Sigmoid colon (tissue), 7 donors: ENCODE measurements around the gene ARHGEF19. TPM values are rescaled to one million over a fixed set of nuclear protein-coding genes. Genes with fewer than 3 reads are reported as not detected.
"Not testable (repeated sequence)": the region's sequence is repeated elsewhere in the genome, so short reads cannot be mapped to it uniquely, and the experiment has no call there.

Experiments
- DNase-seq: peaks from one replicate; pipeline ENCODE4 v3.0.0-alpha.2; 2019
- H3K27ac ChIP-seq, 4 donors: fragments of 200-600 bp; sonication (generic); one replicate each; pipeline ENCODE4 v1.5.1; 2016 to 2019; ENCODE audit warnings: mild to moderate bottlenecking in 1 of 4
- H3K27me3 ChIP-seq, 3 donors: fragments of 200-600 bp; sonication (generic); one replicate each; pipeline ENCODE4 v1.5.1; 2019; ENCODE audit warnings: mild to moderate bottlenecking in 1 of 3
- H3K36me3 ChIP-seq, 4 donors: fragments of 200-600 bp; sonication (generic); one replicate each; pipeline ENCODE4 v1.5.1; 2016 to 2019
- H3K4me1 ChIP-seq, 4 donors: fragments of 200-600 bp; sonication (generic); one replicate each; pipeline ENCODE4 v1.5.1; 2017 to 2019
- H3K4me3 ChIP-seq, 4 donors: fragments of 200-600 bp; sonication (generic); one replicate each; pipeline ENCODE4 v1.5.1; 2017 to 2019; ENCODE audit warnings: mild to moderate bottlenecking in 2 of 4, moderate library complexity in 1 of 4
- H3K9me3 ChIP-seq, 4 donors: fragments of 200-600 bp in 3 of 4; sonication (generic) in 3 of 4; one replicate each; pipeline versions ENCODE4 v1.5.1 to v1.6.1; 2013 to 2019
- EP300 ChIP-seq, 4 donors: sonication (generic); formaldehyde crosslinking; IDR thresholded peaks; one replicate each; pipeline ENCODE4 v1.6.1; 2017; ENCODE audit warnings: antibody characterized with exemption in 4 of 4
- POLR2A ChIP-seq, 2 donors: fragments of 450-650 bp; IDR thresholded peaks; one replicate each; pipeline ENCODE4 v1.6.1; 2016; ENCODE audit warnings: antibody characterized with exemption in 2 of 2, mild to moderate bottlenecking in 2 of 2, moderate library complexity in 2 of 2
- POLR2AphosphoS5 ChIP-seq, 4 donors: sonication (generic); formaldehyde crosslinking; IDR thresholded peaks; one replicate each; pipeline ENCODE4 v1.6.1; 2017; ENCODE audit warnings: antibody characterized with exemption in 4 of 4
- WGBS, 2 donors: extraction: QIAGEN DNeasy Blood & Tissue Kit; methylation state at CpG; one replicate each; pipeline ENCODE4 v1.1.7; 2013; 5-methylcytosine and 5-hydroxymethylcytosine counted together
- intact Hi-C: fragments of 100-400 bp; cut with DNase I; formaldehyde crosslinking; loops from one replicate; pipeline ENCODE4 v1.15.1; 2023
- polyA plus RNA-seq, 3 donors: library from polyadenylated mRNA; stranded (reverse); fragments of 200-250 nt; gene quantifications; one replicate each; pipeline ENCODE4 v1.2.3, GENCODE V29; 2013
- total RNA-seq, 4 donors: library from RNA; depleted of rRNA; stranded (reverse); fragments of >200 nt; gene quantifications; one replicate each; pipeline ENCODE4 v1.1.0, GENCODE V29; 2016
- TF ChIP-seq, protein P1 (sequence below), 4 experiments: fragments of 450-650 bp in 3 of 4; fragments of 200-600 bp in 1 of 4; IDR thresholded peaks; one replicate each; pipeline ENCODE4 v1.5.1; 2016 to 2019; ENCODE audit warnings: antibody characterized with exemption in 4 of 4, mild to moderate bottlenecking in 3 of 4, moderate library complexity in 2 of 4
- donor health status: healthy with polysubstance abuse.
- donor health status: Bipolar disorder and iron deficiency.
- donor health status: healthy.

Gene ARHGEF19
- total and polyA plus RNA-seq, 7 donors: 2.5 to 10.8 (median 4.0) TPM; not detected in 1

DNA sequence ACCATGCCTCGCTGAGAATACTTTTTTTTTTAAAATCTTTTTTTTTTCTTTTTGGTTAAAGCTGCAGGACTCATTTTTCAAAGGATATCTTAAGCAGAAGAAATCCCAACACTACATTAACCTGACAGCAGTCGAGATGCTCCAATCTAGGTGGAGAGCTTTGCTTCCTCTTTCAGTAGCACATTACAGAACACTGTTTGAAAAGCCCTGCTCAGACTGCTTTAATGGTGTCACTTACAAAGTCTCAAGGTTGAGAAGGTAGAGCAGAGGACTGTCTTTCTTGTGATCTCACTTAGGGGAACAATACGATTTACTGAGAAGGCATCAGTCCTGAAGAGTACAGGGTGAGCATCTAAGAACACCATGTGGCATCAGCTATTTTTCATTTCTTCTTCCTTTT lies 45.5 kb upstream of the ARHGEF19 start:
- intact Hi-C loops: no loop called here
- TF ChIP-seq, protein P1, sequence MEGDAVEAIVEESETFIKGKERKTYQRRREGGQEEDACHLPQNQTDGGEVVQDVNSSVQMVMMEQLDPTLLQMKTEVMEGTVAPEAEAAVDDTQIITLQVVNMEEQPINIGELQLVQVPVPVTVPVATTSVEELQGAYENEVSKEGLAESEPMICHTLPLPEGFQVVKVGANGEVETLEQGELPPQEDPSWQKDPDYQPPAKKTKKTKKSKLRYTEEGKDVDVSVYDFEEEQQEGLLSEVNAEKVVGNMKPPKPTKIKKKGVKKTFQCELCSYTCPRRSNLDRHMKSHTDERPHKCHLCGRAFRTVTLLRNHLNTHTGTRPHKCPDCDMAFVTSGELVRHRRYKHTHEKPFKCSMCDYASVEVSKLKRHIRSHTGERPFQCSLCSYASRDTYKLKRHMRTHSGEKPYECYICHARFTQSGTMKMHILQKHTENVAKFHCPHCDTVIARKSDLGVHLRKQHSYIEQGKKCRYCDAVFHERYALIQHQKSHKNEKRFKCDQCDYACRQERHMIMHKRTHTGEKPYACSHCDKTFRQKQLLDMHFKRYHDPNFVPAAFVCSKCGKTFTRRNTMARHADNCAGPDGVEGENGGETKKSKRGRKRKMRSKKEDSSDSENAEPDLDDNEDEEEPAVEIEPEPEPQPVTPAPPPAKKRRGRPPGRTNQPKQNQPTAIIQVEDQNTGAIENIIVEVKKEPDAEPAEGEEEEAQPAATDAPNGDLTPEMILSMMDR (IDR thresholded peaks at IDR 0.05): no peak
- TF ChIP-seq POLR2AphosphoS5 (IDR thresholded peaks at IDR 0.05): no peak
- no peak for TF ChIP-seq POLR2A (IDR thresholded peaks at IDR 0.05)
- no peak for TF ChIP-seq EP300 (IDR thresholded peaks at IDR 0.05)
- Histone ChIP-seq H3K27me3 (no peaks in the 10 kb centered on the region), H3K27ac (no peak overlapping the region), H3K4me1 (peaks cover 0 to 15% (median 5%) of the 10 kb centered on the region in 4 donors), H3K36me3 (peaks cover 0 to 32% (median 13%) of the 10 kb centered on the region in 4 donors), H3K4me3 (no peak overlapping the region), H3K9me3 (no peaks in the 10 kb centered on the region)
- WGBS, 2 donors: 90 to 94% methylated on average over 3 of the region's 3 CpGs
- DNase-seq: no peak

DNA sequence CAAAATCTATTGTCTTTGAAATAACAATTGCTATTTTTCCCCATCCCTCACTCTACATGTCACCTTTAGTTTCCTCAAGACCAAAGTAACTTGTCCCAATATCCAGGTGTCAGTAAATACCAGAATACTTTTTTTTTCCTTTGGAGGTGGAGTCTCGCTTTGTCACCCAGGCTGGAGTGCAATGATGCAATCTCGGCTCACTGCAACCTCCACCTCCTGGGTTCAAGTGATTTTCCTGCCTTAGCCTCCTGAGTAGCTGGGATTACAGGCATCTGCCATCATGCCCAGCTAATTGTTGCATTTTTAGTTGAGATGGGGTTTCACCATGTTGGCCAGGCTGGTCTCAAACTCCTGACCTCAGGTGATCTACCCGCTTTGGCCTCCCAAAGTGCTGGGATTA lies 45.1 kb upstream of the ARHGEF19 start:
- 90 to 98% methylated on average over 3 of the region's 3 CpGs for WGBS, 2 donors
- DNase-seq, H3K9me3 ChIP-seq, H3K27me3 ChIP-seq, H3K4me3 ChIP-seq, intact Hi-C loops, H3K27ac ChIP-seq: not testable (repeated sequence)
- peaks cover 0 to 36% (median 13%) of the 10 kb centered on the region in 4 donors for H3K36me3 ChIP-seq
- peaks cover 0 to 15% (median 5%) of the 10 kb centered on the region in 4 donors for H3K4me1 ChIP-seq

DNA sequence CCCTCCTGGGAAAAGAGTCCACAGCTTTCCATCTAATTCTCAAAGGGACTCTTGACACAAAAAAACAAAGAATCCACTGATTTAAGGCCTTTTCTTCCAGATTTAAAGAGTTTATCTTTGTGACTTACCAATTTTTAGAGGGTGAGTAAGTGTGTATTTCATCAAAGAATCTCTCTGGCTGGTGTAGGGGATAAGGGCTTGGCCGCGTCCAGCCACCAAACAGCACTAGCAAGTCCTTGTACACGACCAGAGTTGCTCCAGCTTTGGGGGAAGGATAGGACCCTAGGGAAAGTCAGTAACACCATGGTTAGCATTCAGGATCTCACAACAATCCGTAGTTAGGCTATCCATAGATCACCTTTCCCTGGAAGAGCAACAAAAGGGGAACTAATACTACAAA lies 44.0 kb upstream of the ARHGEF19 start:
- Histone ChIP-seq H3K27ac (no peak overlapping the region), H3K4me3 (no peak overlapping the region), H3K27me3 (no peaks in the 10 kb centered on the region), H3K4me1 (peaks cover 0 to 13% (median 5%) of the 10 kb centered on the region in 4 donors), H3K36me3 (peaks cover 0 to 47% (median 13%) of the 10 kb centered on the region in 4 donors), H3K9me3 (no peaks in the 10 kb centered on the region)
- TF ChIP-seq POLR2A (IDR thresholded peaks at IDR 0.05) (no peak), EP300 (IDR thresholded peaks at IDR 0.05) (no peak), POLR2AphosphoS5 (IDR thresholded peaks at IDR 0.05) (no peak)
- TF ChIP-seq, protein P1 (IDR thresholded peaks at IDR 0.05): no peak
- no peak for DNase-seq
- WGBS, 2 donors: 92 to 93% methylated on average over 4 of the region's 4 CpGs
- intact Hi-C loops: no loop called here

DNA sequence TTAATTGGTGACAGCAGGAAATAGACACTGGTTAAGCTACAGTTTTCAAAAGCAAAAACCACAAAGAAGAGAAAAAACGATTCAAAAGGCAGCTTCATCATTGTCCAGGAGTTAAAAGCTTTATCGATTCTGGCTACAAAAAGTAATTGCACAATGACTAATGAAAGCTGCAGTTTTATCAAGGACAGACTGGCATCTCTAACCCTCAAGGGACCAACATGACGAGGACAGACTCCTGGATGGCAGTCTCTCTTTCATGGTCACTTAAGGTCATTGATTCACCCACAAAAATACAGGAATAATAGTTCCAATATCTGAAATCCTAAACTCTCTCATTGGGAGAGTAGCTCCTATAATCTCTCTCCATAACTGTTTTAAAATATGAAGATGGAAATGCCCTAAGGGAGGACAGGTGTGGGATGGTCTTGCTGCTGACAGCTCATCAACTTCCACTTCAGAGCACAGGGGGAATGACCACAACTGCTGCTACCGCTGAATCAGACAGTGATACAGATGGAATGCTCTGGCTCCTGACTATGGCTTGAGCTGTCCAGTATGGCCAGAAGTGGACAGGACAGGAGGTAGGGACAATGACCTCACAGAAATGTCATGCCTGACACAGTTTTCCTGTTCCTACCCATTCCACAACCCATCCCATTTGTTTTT lies 41.9 kb upstream of the ARHGEF19 start:
- intact Hi-C loops: no loop called here
- WGBS, 2 donors: 86 to 88% methylated on average over 4 of the region's 4 CpGs
- no peak for DNase-seq
- Histone ChIP-seq H3K4me1 (peaks cover 0 to 17% (median 16%) of the 10 kb centered on the region in 4 donors), H3K27me3 (no peaks in the 10 kb centered on the region), H3K9me3 (no peaks in the 10 kb centered on the region), H3K36me3 (peaks cover 0 to 60% (median 13%) of the 10 kb centered on the region in 4 donors), H3K4me3 (no peak overlapping the region), H3K27ac (peak overlapping the region in 1 of 4 donors; percentile 6)
- TF ChIP-seq POLR2A (IDR thresholded peaks at IDR 0.05) (no peak), POLR2AphosphoS5 (IDR thresholded peaks at IDR 0.05) (no peak), EP300 (IDR thresholded peaks at IDR 0.05) (no peak)
- TF ChIP-seq, protein P1 (IDR thresholded peaks at IDR 0.05): no peak

DNA sequence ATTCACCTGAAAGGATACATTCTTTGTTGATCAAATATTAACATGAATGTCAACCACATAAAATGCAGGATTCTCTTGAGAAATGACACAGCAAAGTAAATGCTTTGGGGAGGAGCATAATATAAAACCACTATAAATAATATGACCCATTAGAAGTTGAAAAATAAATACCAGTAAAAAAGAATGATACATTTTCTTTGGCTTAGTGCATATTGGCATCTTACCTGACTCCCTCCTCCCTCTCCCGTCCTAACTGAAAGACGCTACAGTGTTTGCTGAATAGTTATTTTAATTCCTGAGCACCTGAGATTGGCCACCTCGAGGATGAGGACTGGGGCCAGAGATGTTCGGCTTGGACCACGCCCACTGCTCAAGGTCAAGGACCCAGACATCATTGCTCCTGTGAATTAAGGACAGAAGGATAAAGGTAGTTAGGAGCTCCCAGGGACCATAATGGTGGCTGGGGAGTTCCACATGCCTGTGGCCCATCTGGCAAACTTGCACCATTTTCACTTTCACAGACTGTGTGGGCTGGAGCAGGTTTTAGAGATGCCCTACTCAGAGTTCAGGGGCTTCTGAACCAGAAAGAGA lies 41.0 kb upstream of the ARHGEF19 start:
- Histone ChIP-seq H3K27me3 (no peaks in the 10 kb centered on the region), H3K9me3 (no peaks in the 10 kb centered on the region), H3K36me3 (peaks cover 0 to 60% (median 13%) of the 10 kb centered on the region in 4 donors), H3K4me1 (peaks cover 0 to 27% (median 26%) of the 10 kb centered on the region in 4 donors), H3K4me3 (no peak overlapping the region), H3K27ac (no peak overlapping the region)
- WGBS, 2 donors: 67 to 87% methylated on average over 5 of the region's 5 CpGs
- no peak for TF ChIP-seq EP300 (IDR thresholded peaks at IDR 0.05)
- TF ChIP-seq POLR2AphosphoS5 (IDR thresholded peaks at IDR 0.05): no peak
- no peak for TF ChIP-seq POLR2A (IDR thresholded peaks at IDR 0.05)
- TF ChIP-seq, protein P1 (IDR thresholded peaks at IDR 0.05): no peak
- no peak for DNase-seq
- intact Hi-C loops: no loop called here
